PC-3 (cell line): ENCODE measurements around the gene CRIP2.

ENCODE experiments used
- CTCF ChIP-seq: fragments of 300-600 bp; sonication (generic); conservative IDR thresholded peaks from 2 replicates; pipeline ENCODE4 v1.5.1; 2017; ENCODE audit warnings: antibody characterized with exemption, low read depth, mild to moderate bottlenecking, low read length
- EZH2 ChIP-seq: fragments of 300-600 bp; sonication (generic); IDR thresholded peaks from one replicate; pipeline ENCODE4 v1.6.1; 2017; ENCODE audit warnings: antibody characterized with exemption, mild to moderate bottlenecking, low read length; ENCODE audit not compliant: unreplicated experiment

- TF ChIP-seq CTCF (no peak), EZH2 (no peak)
These were observed 49.8 kb upstream of the CRIP2 start for GRCh38 chr14:105424861-105425260.
